Lung (tissue), 12 donors: ENCODE results near the gene OLIG3. TPM values are rescaled to one million over a fixed set of nuclear protein-coding genes. Genes with fewer than 3 reads are reported as not detected.

ENCODE experiments used
- ATAC-seq: fragments of 200-7000 bp; cut with Tn5 transposase; one replicate; pipeline ENCODE4 v1.9.1; 2020; ENCODE audit warnings: moderate number of reproducible peaks; ENCODE audit not compliant: insufficient read depth, low FRiP score
- DNase-seq, 3 donors: peaks; one replicate each; pipeline ENCODE4 v3.0.0-alpha.2; 2013 to 2017
- H3K27ac ChIP-seq, 2 donors: one replicate each; pipeline ENCODE4 v1.5.1; 2013; ENCODE audit warnings: mild to moderate bottlenecking in 2 of 2, moderate library complexity in 2 of 2, control low read depth in 1 of 2, inconsistent platforms in 1 of 2, low read depth in 1 of 2, low read length in 1 of 2
- H3K27me3 ChIP-seq, 3 donors: one replicate each; pipeline ENCODE4 v1.5.1; 2013; ENCODE audit warnings: low read length in 2 of 3; ENCODE audit not compliant: control insufficient read depth in 3 of 3, insufficient read depth in 3 of 3
- H3K36me3 ChIP-seq, 4 donors: one replicate each; pipeline ENCODE4 v1.5.1; 2013; ENCODE audit warnings: low read length in 4 of 4, mild to moderate bottlenecking in 1 of 4, moderate library complexity in 1 of 4; ENCODE audit not compliant: control insufficient read depth in 4 of 4, insufficient read depth in 4 of 4
- H3K4me1 ChIP-seq, 5 donors: one replicate each; pipeline ENCODE4 v1.5.1; 2013; ENCODE audit warnings: low read length in 5 of 5, mild to moderate bottlenecking in 2 of 5, moderate library complexity in 1 of 5; ENCODE audit not compliant: control insufficient read depth in 5 of 5, insufficient read depth in 5 of 5
- H3K4me3 ChIP-seq: one replicate; pipeline ENCODE4 v1.5.1; 2013; ENCODE audit warnings: mild to moderate bottlenecking, control low read depth, moderate library complexity
- H3K9ac ChIP-seq, 2 donors: one replicate each; pipeline ENCODE4 v1.5.1; 2013; ENCODE audit warnings: low read length in 2 of 2, control low read depth in 1 of 2; ENCODE audit not compliant: insufficient read depth in 1 of 2
- H3K9me3 ChIP-seq, 4 donors: one replicate each; pipeline ENCODE4 v1.5.1; 2013; ENCODE audit warnings: low read length in 3 of 4, mild to moderate bottlenecking in 1 of 4, moderate library complexity in 1 of 4; ENCODE audit not compliant: control insufficient read depth in 4 of 4, insufficient read depth in 3 of 4
- WGBS, 2 donors: extraction: QIAGEN DNeasy Blood & Tissue Kit; methylation state at CpG; one replicate each; pipeline ENCODE4 v1.1.7; 2013; 5-methylcytosine and 5-hydroxymethylcytosine counted together
- polyA plus RNA-seq, 2 donors: library from polyadenylated mRNA; stranded (reverse); fragments of 200-250 nt; gene quantifications; one replicate each; pipeline ENCODE4 v1.2.1, GENCODE V29; 2013
- total RNA-seq, 2 donors: library from RNA; depleted of rRNA in 1 of 2; stranded (reverse); fragments of >200 nt in 1 of 2; gene quantifications; one replicate each; pipeline ENCODE4 v1.2.1, GENCODE V29; 2014 to 2021
- TF ChIP-seq, protein P1 (sequence below): IDR thresholded peaks from 2 replicates; pipeline ENCODE4 v1.5.1; 2012; ENCODE audit warnings: mild to moderate bottlenecking; ENCODE audit errors: control extremely low read depth, extremely low read depth
- donor health status: control.
- donor health status: control.
- donor health status: Bipolar disorder and iron deficiency.
- donor health status: healthy.
- donor health status: DM: yes; HTN: yes; CAD: no.

The OLIG3 gene
- total and polyA plus RNA-seq, 4 donors = not detected

GRCh38 chr6:137452333-137452894 lies 41.8 kb downstream of the OLIG3 start:
- ATAC-seq (no peak), DNase-seq (no peak)
- Histone ChIP-seq H3K4me1 (no peaks in the 10 kb centered on the region), H3K36me3 (no peaks in the 10 kb centered on the region), H3K4me3 (no peak overlapping the region), H3K9me3 (no peaks in the 10 kb centered on the region), H3K27me3 (no peaks in the 10 kb centered on the region), H3K9ac (no peak overlapping the region), H3K27ac (no peak overlapping the region)
- 77 to 93% methylated on average over 7 of the region's 7 CpGs for WGBS, 2 donors
- TF ChIP-seq, protein P1, sequence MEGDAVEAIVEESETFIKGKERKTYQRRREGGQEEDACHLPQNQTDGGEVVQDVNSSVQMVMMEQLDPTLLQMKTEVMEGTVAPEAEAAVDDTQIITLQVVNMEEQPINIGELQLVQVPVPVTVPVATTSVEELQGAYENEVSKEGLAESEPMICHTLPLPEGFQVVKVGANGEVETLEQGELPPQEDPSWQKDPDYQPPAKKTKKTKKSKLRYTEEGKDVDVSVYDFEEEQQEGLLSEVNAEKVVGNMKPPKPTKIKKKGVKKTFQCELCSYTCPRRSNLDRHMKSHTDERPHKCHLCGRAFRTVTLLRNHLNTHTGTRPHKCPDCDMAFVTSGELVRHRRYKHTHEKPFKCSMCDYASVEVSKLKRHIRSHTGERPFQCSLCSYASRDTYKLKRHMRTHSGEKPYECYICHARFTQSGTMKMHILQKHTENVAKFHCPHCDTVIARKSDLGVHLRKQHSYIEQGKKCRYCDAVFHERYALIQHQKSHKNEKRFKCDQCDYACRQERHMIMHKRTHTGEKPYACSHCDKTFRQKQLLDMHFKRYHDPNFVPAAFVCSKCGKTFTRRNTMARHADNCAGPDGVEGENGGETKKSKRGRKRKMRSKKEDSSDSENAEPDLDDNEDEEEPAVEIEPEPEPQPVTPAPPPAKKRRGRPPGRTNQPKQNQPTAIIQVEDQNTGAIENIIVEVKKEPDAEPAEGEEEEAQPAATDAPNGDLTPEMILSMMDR = no peak

DNA sequence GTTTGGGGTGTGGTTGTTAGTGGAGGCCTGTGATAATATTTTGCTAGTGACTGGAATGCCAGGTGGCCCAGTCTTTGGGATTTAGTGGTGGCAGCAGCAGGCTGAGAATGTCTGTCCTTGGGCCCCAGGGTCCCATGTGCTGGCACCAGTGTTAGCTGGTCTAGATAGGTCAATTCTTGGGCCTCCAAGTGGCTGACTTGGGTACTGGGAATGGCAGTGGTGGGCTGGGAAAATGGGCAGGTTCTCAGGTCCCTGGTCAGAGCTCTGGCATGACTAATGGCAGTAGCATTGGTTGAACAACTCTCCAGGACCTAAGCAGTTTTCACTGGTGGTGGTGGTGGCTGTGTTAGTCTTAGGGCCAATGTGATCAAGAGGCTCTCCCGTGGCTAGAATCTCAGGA lies 50.3 kb downstream of the OLIG3 start:
- Histone ChIP-seq H3K4me1 (no peaks in the 10 kb centered on the region), H3K4me3 (no peak overlapping the region), H3K36me3 (no peaks in the 10 kb centered on the region), H3K27me3 (no peaks in the 10 kb centered on the region), H3K9ac (no peak overlapping the region), H3K9me3 (peaks cover 0 to 5% (median 0%) of the 10 kb centered on the region in 4 donors), H3K27ac (no peak overlapping the region)
- 42 to 89% methylated on average over 1 of the region's 1 CpG for WGBS, 2 donors
- TF ChIP-seq, protein P1 = no peak
- no peak for ATAC-seq
- DNase-seq = no peak
